Anterior cingulate cortex (tissue), 58 donors: ENCODE data around the gene TRAK1.

Experiments used
- DNase-seq, 58 donors: peaks; one replicate each; lab custom pipeline; 2025; lab: John Stamatoyannopoulos, UW

Gene TRAK1

DNA sequence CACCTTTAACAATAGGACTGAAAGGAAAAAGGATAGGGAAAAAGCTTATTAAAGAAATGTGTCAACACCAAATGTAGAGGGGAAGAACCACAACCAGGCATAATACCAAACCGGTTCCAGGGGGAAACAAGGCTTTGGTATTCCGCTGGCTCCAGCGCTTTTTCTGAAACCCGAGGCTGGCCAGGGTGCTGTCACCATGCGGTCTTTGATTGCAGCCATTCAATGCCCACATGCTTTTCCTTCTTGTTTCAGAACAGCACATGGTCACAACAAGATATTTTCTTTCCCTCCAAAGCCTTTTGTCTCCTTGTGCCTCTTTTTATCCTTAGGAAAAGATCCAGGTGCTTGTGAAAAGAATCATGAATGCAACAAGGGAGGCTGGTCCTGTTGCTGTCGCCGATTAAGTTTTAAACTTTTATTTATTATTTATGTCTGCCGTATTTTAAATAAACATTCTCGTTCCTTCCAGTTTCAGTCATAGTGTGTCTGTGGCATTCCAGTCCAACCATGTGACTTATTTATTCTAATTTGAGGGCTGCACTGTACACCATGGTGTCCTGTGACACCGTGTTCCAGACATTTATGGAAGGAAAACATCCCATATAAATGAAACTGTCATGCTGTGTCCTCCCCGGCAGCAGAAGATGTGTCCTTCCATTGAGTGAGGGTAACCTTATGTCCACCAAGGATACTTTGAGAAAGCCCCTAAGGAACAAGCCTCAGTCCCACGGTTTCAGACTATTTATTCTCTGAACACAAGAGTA is 133.7 kb downstream of the TRAK1 start:
- no peak for DNase-seq

DNA sequence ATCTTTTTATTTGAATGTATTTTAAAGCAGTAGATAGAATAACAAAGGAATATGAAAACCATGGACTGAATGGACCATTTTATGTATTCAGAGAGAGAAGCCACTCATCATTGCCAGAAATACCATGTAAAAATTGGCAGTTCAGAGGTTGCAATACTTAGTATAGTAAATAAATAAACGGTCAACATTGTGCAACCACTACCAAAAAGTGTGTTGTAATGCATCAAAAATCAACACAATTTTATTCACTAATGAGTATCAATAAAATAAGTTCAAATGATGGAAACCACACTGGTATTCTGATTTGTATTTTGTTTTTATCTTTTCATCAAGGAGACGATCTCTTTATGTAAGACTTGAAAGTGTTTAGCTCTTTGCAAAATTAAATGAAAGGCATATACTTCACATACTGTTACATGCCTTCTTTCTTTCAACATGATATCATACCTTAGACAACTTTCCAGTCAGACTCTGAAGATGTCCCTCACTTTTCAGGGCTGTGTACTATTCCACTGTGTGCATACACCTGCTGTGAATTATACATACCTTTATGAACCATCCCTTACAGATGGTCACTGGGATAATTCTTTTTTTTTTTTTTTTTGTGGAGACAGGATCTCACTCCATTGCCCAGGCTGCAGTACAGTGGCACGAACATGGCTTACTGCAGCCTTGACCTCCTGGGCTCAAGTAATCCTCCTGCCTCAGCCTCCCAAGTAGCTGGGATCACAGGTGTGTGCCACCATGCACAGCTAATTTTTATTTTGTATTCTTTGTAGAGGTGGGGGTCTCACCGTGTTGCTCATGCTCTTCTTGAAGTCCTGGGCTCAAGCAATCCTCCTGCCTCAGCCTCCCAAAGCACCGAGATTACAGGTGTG is 134.6 kb downstream of the TRAK1 start:
- no peak for DNase-seq

DNA sequence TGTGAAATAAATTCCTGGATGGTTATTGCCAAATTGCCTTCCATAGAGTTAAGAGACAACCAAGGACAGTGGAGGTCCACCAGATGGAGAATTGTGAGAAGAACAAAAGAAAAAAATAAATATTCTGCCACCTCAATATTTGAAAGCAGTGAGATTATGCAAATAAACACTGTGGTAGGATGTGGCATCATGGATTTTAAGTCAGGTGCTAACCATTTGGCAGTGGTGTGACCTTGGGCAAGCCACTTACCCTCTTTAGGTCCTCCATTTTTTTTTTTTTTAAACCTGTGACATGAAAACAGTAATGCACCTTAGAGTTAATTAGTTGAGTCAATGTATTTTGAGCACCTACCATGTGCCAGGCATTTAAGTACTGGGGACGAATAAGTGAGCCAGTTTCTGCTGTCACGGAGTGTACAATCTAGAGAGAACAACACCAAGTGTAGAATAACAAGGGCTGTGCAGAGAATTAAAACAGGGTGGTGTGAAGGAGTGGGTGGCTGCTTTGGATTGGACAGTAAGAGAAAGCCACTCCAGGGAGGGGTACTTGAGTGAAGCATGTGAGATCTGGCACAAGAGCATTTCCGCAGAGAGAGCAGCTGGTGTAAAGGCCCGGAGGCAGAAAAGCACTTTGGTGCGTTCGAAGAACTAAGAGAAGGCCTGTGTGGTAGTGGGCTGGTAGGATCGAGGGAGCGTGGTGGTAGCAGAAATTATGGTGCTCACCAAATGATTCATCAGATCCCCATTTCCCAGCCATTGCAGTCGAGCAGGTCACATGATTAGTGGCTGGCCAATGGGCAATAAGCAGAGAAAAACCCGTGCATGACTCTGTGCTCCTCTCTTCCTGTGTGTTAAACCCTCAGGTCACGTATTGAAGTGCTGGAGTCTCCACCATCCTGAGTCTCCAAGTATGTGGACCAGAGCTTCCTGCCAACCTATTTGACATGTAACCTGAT is 135.6 kb downstream of the TRAK1 start:
- DNase-seq, result peak in 14 of 58 donors; percentile 14 to 70 (median 37)

- DNase-seq, result no peak
Measured at GRCh38 chr3:42228796-42229195, 137.6 kb downstream of the TRAK1 start.

- DNase-seq, result peak in 2 of 58 donors; percentile 17 to 36
Measured at GRCh38 chr3:42229266-42229941, 138.2 kb downstream of the TRAK1 start.

DNA sequence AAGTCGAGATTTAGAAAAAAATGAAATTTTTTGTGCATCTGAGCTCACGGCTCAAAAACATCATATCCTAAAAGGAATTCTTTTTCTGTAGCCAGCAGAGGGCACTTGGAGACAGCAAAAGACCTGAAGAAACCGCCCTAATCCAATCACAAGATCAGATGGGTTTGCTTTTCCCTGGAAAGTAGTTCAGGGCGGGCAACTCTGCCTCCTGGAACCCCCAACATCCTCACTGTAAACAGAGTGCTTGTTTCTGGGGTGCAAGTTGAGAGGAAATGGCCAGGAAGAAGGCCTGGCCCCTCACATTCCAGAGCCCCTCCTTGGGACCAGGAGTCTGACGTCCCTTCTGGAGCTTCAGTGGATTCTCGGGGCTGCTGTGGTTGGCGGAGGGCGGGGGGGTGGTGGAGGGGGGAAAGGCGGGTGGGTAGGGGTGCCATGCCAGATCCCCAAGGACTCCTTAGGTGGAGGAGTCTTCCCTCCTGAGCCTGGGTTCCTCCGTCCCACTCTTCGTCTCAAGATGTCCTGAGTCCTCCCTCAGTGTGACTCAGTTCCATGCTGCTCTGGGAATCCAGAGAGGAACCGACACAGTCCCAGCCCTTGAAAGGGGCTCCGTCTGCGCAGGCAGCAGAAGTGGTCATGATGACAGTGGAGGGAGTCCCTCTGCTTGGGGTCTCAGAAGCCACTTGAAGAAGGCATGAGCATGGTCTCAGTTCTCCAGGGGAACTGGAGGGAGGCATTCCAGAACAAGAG is 139.0 kb downstream of the TRAK1 start:
- DNase-seq, result peak in 8 of 58 donors; percentile 7 to 55 (median 21)

- DNase-seq, result no peak
Measured at GRCh38 chr3:42230860-42231259, 139.7 kb downstream of the TRAK1 start.

GRCh38 chr3:42235532-42235931 is 144.4 kb downstream of the TRAK1 start:
- no peak for DNase-seq

GRCh38 chr3:42236611-42237010 is 145.5 kb downstream of the TRAK1 start:
- no peak for DNase-seq

DNA sequence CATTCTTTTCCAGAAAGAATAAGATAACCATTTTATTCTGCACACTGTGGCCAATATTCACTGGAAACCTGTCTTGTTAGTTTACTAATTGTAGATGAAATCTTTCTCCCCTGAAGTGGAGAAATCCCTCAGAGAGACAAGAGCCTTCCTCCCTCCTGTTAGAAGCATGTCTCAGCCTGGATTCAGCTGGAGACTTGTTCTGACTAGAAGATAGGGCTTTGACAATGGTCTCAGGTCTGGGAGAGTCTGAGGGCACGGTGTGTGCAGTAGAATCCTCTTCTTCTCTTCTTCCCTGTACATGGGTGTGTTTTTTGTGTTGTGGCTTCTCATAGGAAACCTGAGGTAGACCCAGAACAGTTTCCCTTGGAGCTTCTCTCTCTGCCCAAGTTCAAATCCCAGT is 154.9 kb downstream of the TRAK1 start:
- DNase-seq, result no peak

DNA sequence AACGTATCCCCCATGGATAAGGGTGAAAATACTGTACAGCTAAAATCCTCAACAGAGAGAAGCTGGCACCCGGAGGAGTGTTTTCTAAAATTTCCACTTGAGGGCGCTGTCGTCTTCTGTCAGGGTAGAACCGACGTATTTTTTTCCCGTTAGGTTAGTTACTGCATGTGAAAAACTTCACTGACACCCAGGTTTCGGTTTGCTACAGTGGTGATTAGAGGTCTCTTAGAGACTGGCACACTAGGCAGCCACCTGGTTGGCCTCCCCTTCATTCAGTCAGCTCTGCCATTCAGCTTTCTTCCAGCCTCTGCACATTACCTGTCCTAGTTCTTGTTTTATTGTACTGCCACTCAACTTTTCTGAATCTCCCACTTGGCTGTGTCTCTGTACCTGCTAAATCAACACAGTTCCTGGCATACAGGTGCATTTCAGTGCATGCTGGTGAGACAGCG is 156.4 kb downstream of the TRAK1 start:
- DNase-seq, result peak in 44 of 58 donors; percentile 10 to 74 (median 39)

DNA sequence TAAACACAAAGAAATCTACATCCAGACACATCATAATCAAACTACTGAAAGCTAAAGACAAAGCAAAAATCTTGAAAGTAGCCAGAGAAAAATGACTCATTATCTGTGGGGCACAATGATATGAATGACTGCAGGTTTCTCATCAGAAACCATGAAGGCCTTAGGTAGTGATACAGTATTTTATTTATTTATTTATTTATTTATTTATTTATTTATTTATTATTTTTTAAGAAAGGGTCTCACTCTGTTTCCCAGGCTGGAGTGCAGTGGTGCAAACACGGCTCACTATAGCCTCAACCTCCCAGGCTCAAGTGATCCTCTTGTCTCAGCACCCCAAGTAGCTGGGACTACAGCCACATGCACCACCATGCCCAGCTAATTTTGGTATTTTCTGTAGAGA is 159.6 kb downstream of the TRAK1 start:
- DNase-seq, result no peak

- no peak for DNase-seq
Measured at GRCh38 chr3:42254566-42254965, 163.4 kb downstream of the TRAK1 start.

DNA sequence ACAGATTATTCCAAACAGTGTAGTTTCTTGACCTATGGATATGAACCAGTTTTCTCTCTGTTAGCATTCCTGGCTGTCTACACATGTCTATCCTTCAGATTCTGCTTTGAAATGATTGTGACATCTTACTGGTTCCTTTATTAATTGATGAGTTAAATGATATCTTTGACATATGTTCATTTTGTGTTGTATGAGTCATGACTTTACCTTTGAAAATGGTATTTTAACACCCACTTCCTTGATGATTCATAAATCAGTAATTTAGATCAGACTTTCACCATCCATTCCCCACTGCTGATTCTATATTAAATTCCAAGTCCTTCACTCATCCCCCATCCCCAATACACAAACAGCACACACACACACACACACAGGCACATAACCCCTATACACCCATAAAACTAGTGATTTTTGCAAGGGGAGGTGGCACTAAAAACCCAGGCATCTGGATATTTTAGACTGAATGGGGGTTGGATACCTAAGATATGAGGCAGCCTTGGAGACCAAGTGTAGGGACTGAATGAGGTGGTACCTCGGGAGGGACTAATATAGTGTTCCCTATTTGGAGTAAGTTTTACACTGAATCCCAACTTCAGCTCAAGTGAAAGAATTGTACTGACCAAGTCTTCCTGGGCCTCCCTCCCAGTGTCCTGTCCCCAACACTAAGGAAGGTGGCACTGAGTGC is 165.1 kb downstream of the TRAK1 start:
- DNase-seq, result no peak

- no peak for DNase-seq
Measured at GRCh38 chr3:42257007-42257406, 165.8 kb downstream of the TRAK1 start.

DNA sequence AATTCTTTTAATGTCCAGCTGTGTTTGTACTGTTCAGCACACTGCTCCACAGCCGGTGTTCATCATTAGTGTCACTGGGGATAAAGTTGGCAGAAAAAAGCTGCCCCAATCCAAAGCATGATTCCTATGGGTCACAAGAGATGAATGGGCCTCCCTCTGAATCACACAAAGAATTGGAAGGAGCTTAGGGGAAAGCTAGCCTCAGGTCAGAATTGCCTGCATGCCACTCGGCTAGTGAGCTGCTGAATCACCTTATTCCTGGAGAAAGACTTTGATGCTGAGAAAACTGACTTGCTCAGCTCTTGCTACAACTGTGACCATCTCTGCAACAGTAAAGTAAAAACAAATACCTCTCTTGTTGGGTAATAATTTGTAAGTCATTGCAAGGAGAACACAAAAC is 171.4 kb downstream of the TRAK1 start:
- DNase-seq, result no peak

GRCh38 chr3:42263354-42264346 is 172.5 kb downstream of the TRAK1 start:
- DNase-seq, result peak in 1 of 58 donors; percentile 13
